GM21367 (cell line): Measurements from ENCODE around the gene SDF2L1.
"Not testable (repeated sequence)": the region's sequence is repeated elsewhere in the genome, so short reads cannot be mapped to it uniquely, and the experiment has no call there.

Experiments
- ATAC-seq: cut with Tn5 transposase; IDR thresholded peaks from one replicate; pipeline ENCODE4 v1.9.1; 2021; ENCODE audit not compliant: unreplicated experiment

The SDF2L1 gene

DNA sequence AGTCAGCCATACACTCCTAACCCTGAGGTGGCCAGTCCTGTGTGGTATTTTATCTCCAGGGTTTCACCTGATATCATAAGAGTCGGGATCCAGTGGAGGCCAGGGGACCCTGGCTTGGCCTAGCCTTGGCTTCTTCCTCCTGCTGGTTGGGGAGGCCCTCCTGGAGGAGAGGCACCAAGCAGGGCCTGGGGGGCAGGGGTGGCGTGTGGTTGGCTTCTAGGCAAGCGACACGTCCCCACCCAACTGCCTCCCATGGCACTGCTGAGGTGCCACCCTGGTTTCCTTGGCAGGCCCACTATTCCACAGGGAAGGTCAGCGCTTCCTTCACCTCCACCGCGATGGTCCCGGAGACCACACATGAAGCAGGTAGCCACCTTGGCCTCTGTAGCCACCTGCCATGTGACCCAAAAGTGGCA, 44.1 kb downstream of the SDF2L1 start:
- ATAC-seq, result no peak

DNA sequence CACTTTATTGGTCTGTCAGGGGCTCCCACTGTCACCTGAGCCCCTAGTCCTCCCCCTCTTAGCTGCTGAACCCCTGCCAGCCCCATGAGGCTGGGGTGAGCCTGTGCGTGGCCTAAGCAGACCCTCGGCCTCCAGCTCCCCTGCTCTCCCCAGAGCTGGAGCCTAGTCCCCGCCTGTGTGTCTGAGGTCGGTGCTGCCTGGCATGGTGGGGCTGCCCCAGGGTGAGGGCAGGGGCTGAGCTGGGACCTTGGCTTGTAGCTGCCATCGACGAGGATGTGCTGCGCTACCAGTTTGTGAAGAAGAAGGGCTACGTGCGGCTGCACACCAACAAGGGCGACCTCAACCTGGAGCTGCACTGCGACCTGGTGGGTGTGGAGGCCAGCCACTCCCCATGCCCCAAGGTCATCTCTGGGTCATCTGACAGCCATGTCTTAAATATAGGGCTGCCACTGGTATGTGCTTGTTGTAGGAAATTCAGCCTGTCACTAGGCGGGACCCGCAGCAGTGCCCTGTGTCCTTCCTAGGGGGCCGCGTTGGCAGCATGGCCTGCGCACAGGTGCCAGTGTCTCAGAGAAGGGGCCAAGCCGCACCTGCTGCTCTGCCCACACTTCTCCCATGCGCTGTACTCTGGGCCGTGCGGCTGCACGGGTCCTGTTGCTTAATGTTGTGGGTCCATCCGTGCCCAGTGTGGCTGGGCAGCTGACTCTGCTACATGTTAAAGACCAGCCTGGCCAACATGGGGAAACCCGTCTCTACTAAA, 44.7 kb downstream of the SDF2L1 start:
- ATAC-seq, result no peak

DNA sequence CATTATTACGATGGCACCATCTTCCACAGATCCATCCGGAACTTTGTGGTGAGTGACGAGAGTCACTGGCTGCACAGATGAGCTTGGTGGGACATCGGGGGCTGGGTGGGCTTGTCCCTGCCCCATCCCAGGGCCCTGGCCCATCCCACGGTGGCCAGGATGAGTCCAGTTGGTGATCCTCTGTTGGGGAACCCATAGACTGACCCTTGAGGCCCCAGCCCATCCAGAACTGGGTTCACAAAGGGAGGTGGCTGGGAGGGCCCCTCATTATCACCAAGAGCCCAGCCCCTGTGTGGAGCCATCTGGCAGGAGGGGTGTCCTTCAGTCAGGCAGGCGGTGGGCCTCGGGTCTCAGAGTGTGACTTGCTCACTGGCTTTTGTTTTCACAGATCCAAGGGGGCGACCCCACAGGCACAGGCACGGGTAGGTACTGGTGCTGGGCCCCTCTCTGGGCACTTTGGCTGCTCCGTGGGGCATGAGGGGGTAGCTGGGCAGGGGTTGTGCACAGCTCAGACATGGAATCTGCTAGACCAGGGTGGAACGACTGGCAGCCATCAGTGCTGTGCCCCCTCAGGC, 45.7 kb downstream of the SDF2L1 start:
- no peak for ATAC-seq

DNA sequence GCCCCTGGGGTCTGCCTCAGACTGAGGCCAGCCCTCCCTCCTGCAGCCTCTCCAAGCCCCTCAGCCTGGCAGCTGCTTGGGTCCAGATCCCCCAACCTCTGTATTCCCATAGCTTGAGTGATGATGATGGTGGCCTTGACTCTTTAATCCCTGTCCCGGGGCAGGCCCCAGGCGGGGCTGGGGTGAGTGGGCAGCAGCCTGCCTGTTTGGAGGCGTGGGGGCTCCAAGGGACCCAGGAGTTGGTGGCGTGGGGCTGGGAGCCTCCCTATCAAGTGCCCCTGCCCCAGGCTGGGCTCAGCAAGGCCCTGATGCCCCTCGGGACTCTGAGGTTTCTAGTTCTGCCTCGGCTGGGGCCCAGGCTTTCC, 46.2 kb downstream of the SDF2L1 start:
- no peak for ATAC-seq

GRCh38 chr22:21688706-21689381, 46.7 kb downstream of the SDF2L1 start:
- no peak for ATAC-seq

DNA sequence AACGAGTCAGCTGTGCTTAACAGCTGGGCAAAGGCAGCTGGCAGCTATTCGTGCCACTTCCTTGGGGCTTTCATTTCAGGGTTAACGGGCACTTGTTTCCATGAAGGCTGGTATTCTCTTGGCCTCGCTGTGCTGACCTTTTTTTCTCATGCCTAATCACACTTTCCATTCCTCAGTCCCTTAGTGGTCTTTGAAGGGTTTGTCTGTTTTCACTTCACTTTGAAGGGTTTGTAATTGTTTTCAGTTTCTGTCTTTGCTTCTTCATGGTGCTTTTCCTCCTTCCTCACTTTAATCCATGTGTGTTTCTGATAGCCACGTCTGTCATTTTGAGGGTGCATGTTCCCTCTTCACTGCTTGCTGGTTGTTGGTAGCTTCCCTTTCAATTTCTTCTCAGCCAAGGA, 48.3 kb downstream of the SDF2L1 start:
- no peak for ATAC-seq

- ATAC-seq, result no peak
These were observed 49.7 kb downstream of the SDF2L1 start for GRCh38 chr22:21691816-21692215.

DNA sequence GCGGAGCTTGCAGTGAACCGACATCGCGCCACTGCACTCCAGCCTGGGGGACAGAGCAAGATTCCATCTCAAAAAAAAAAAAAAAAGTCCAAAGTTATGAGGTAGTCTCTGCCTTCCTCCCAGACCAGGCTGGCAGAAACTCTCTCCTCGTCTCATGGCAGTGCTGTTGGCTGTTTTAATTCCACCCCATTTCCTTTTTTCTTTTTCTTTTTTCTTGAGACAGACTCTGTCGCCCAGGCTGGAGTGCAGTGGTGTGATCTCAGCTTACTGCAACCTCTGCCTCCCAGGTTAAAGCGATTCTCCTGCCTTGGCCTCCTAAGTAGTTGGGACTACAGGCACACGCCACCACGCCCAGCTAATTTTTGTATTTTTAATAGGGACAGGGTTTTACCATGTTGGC, 50.8 kb downstream of the SDF2L1 start:
- ATAC-seq, result not testable (repeated sequence)

DNA sequence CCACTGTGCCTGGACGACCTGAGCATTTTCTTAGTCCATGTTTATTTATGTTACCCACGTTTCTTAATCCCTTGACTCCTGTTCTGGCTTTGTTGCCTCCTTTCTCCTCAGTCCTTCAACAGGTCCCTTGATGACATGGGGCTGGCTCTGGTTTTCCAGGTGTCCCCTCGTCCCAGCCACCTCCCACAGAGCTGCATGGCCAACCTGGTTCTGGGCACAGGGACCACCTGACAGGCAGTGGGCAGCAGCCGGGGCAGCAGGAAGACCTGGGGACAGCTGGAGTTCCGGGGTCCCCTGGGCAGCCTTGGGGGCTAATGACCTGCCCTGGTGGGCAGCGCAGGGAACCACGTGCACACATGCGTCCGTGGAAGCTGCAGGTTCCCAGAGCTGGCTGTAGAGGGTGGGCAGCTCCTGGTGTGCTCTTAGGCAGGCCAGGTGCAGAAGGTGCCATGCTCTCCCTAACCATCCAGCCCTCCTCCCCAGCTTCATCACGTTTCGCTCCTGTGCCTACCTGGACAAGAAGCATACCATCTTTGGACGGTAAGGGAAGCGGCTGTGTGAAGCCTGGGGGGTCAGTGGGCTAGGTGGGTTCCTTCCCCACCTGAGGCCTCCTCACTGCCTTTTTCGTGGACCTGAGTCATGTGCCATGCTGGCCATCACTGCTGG, 51.4 kb downstream of the SDF2L1 start:
- ATAC-seq, result no peak
